SK-N-SH (cell line): ENCODE measurements around the gene PMPCB. TPM values are rescaled to one million over a fixed set of nuclear protein-coding genes. Genes with fewer than 3 reads are reported as not detected.
A peak's percentile ranks its signal among the peaks of the same experiment; 100 is the strongest.

ENCODE experiments used
- CTCF ChIA-PET: fragments of 300-600, 350-600 bp; formaldehyde crosslinking; extraction: SDS; loops from one replicate; lab custom pipeline; 2021; lab: Yijun Ruan, JAX
- POLR2A ChIA-PET: fragments of 350-600 bp; sonication (Branson Sonifier 250); formaldehyde crosslinking; extraction: SDS; loops from one replicate; lab custom pipeline; 2020; ENCODE audit warnings: antibody characterized with exemption, inconsistent platforms; lab: Yijun Ruan, JAX
- DNase-seq: peaks from one replicate; pipeline ENCODE4 v3.0.0; 2012
- H2AFZ ChIP-seq: fragments of 200-600 bp; sonication (generic); 2 replicates; pipeline ENCODE4 v1.8.1; 2016; ENCODE audit warnings: antibody characterized with exemption, mild to moderate bottlenecking, low read depth
- H3F3A ChIP-seq: fragments of 200-600 bp; sonication (generic); replicated peaks from 2 replicates; pipeline ENCODE3; 2016; ENCODE audit warnings: antibody characterized with exemption, mild to moderate bottlenecking; ENCODE audit not compliant: insufficient read depth
- H3K27ac ChIP-seq, 2 experiments: fragments of 200-500 bp in 1 of 2; fragments of 200-600 bp in 1 of 2; sonication (Bioruptor generic) in 1 of 2; sonication (generic), shearing (Covaris generic) in 1 of 2; 2 replicates each; pipeline versions ENCODE4 v1.5.1 to v1.6.1; 2014 to 2016; ENCODE audit warnings: low read depth in 2 of 2, inconsistent platforms in 1 of 2, low read length in 1 of 2, mild to moderate bottlenecking in 1 of 2, mixed read lengths in 1 of 2
- H3K27me3 ChIP-seq: fragments of 200-600 bp; sonication (generic), shearing (Covaris generic); 2 replicates; pipeline ENCODE4 v1.6.1; 2016; ENCODE audit warnings: mixed run types; ENCODE audit not compliant: insufficient read depth
- H3K36me3 ChIP-seq, 2 experiments: fragments of 200-500 bp in 1 of 2; fragments of 200-600 bp in 1 of 2; sonication (Bioruptor generic) in 1 of 2; sonication (generic) in 1 of 2; replicated peaks in 1 of 2; 2 replicates each; pipeline versions ENCODE3 to v1.5.1; 2014 to 2016; ENCODE audit warnings: low read length in 1 of 2, mild to moderate bottlenecking in 1 of 2; ENCODE audit not compliant: insufficient read depth in 2 of 2, control insufficient read depth in 1 of 2
- H3K4me1 ChIP-seq, 2 experiments: fragments of 200-500 bp in 1 of 2; fragments of 200-600 bp in 1 of 2; sonication (Bioruptor generic) in 1 of 2; sonication (generic), shearing (Covaris generic) in 1 of 2; 2 replicates each; pipeline versions ENCODE4 v1.5.1 to v1.6.1; 2014 to 2016; ENCODE audit warnings: low read depth in 1 of 2, low read length in 1 of 2, mixed run types in 1 of 2; ENCODE audit not compliant: insufficient read depth in 2 of 2, control insufficient read depth in 1 of 2
- H3K4me2 ChIP-seq: fragments of 200-600 bp; sonication (generic), shearing (Covaris generic); 2 replicates; pipeline ENCODE4 v1.6.1; 2017; ENCODE audit warnings: mixed run types
- H3K4me3 ChIP-seq, 2 experiments: fragments of 200-500 bp in 1 of 2; fragments of 200-600 bp in 1 of 2; sonication (Bioruptor generic) in 1 of 2; sonication (generic), shearing (Covaris generic) in 1 of 2; 2 replicates each; pipeline versions ENCODE4 v1.5.1 to v1.8.1; 2014 to 2016; ENCODE audit warnings: low read depth in 2 of 2, inconsistent platforms in 1 of 2, low read length in 1 of 2, mild to moderate bottlenecking in 1 of 2, mixed read lengths in 1 of 2, moderate library complexity in 1 of 2
- H3K79me2 ChIP-seq: fragments of 200-600 bp; sonication (generic); 2 replicates; pipeline ENCODE4 v1.8.1; 2017; ENCODE audit warnings: mild to moderate bottlenecking; ENCODE audit not compliant: insufficient read depth
- H3K9ac ChIP-seq: fragments of 200-600 bp; sonication (generic); 2 replicates; pipeline ENCODE4 v1.6.1; 2017; ENCODE audit warnings: mixed run types
- H3K9me2 ChIP-seq: fragments of 200-600 bp; sonication (generic); 2 replicates; pipeline ENCODE4 v1.6.1; 2017; ENCODE audit warnings: mixed run types
- H3K9me3 ChIP-seq: fragments of 200-600 bp; sonication (generic); 2 replicates; pipeline ENCODE4 v1.6.1; 2017; ENCODE audit warnings: mixed run types, mild to moderate bottlenecking, moderate library complexity
- H4K20me1 ChIP-seq: fragments of 200-600 bp; sonication (generic); 2 replicates; pipeline ENCODE4 v1.6.1; 2017; ENCODE audit warnings: mild to moderate bottlenecking, mixed run types; ENCODE audit not compliant: insufficient read depth
- CHD2 ChIP-seq: fragments of 150-350 bp; IDR thresholded peaks from 2 replicates; pipeline ENCODE4 v1.6.1; 2018; ENCODE audit warnings: low read length; ENCODE audit not compliant: partially characterized antibody
- EP300 ChIP-seq, 2 experiments: IDR thresholded peaks; 2 replicates each; pipeline versions ENCODE4 v1.4.0 to v1.6.1; 2012; ENCODE audit warnings: borderline replicate concordance in 1 of 2, low read depth in 1 of 2, low read length in 1 of 2
- EZH2phosphoT487 ChIP-seq: fragments of 200-600 bp; sonication (generic); IDR thresholded peaks from 2 replicates; pipeline ENCODE4 v1.6.1; 2017; ENCODE audit warnings: low read depth, mixed run types, mild to moderate bottlenecking, antibody characterized with exemption, moderate library complexity, borderline replicate concordance
- FOSL2 ChIP-seq: IDR thresholded peaks from 2 replicates; pipeline ENCODE4 v1.4.0; 2012; ENCODE audit warnings: low read depth, mild to moderate bottlenecking, moderate library complexity, borderline replicate concordance
- GABPA ChIP-seq: IDR thresholded peaks from 2 replicates; pipeline ENCODE4 v1.4.0; 2012; ENCODE audit warnings: low read depth, mild to moderate bottlenecking
- GATA2 ChIP-seq: sonication (generic); formaldehyde crosslinking; IDR thresholded peaks from 2 replicates; pipeline ENCODE4 v1.5.0; 2020; ENCODE audit warnings: mild to moderate bottlenecking, missing genetic modification reagents
- JUND ChIP-seq: IDR thresholded peaks from 2 replicates; pipeline ENCODE4 v1.4.0; 2012
- NRF1 ChIP-seq: IDR thresholded peaks from 2 replicates; pipeline ENCODE4 v1.6.1; 2012; ENCODE audit warnings: low read depth, mild to moderate bottlenecking, low read length
- PBX3 ChIP-seq: IDR thresholded peaks from 2 replicates; pipeline ENCODE4; 2012
- POLR2AphosphoS5 ChIP-seq: IDR thresholded peaks from 2 replicates; pipeline ENCODE4 v1.6.1; 2012; ENCODE audit warnings: low read depth, low read length
- RAD21 ChIP-seq: IDR thresholded peaks from 2 replicates; pipeline ENCODE4 v1.6.1; 2012; ENCODE audit warnings: mild to moderate bottlenecking, low read length
- REST ChIP-seq: IDR thresholded peaks from 2 replicates; pipeline ENCODE4 v1.6.1; 2012; ENCODE audit warnings: mild to moderate bottlenecking, low read depth, low read length, moderate library complexity
- TCF12 ChIP-seq: IDR thresholded peaks from 2 replicates; pipeline ENCODE4 v1.4.0; 2012
- TEAD4 ChIP-seq: IDR thresholded peaks from 2 replicates; pipeline ENCODE4 v1.4.0; 2012; ENCODE audit warnings: mild to moderate bottlenecking, borderline replicate concordance; ENCODE audit not compliant: insufficient read depth
- USF2 ChIP-seq: fragments of 150-350 bp; IDR thresholded peaks from 2 replicates; pipeline ENCODE4 v1.6.1; 2017; ENCODE audit warnings: antibody characterized with exemption, low read length, low read depth, borderline replicate concordance
- YY1 ChIP-seq: IDR thresholded peaks from 2 replicates; pipeline ENCODE4 v1.4.0; 2012; ENCODE audit warnings: low read depth, mild to moderate bottlenecking
- ZBTB33 ChIP-seq: IDR thresholded peaks from 2 replicates; pipeline ENCODE4 v1.4.0; 2012; ENCODE audit warnings: low read depth, borderline replicate concordance
- WGBS: methylation state at CpG from one replicate; pipeline ENCODE4 v1.1.6; 2017; ENCODE audit warnings: low lambda C conversion rate; 5-methylcytosine and 5-hydroxymethylcytosine counted together
- polyA plus RNA-seq, 3 experiments: library from polyadenylated mRNA; depleted of rRNA; stranded (reverse); fragments of >200 nt; gene quantifications; 2 replicates each; pipeline ENCODE4 v1.2.3, GENCODE V29; 2012

The PMPCB gene
- polyA plus RNA-seq, 1 of the 3 experiments (the other 2 are of a cell fraction) = 116 TPM

GRCh38 chr7:103316380-103316941 is 19.2 kb downstream of the PMPCB start:
- POLR2A ChIA-PET = interaction anchor here (0.7 kb wide), 1 partner anchor 9 kb away, joined by 3 read pairs; no protein-coding TSS in a partner anchor
- Histone ChIP-seq H3K9me2 (no peaks in the 10 kb centered on the region), H2AFZ (no peak overlapping the region), H3K36me3 (peaks cover 84 to 94% of the 10 kb centered on the region in 2 experiments), H3K79me2 (0 out of 2 replicates have a peak, but pooled peaks cover 3% of the 10 kb centered on the region), H3K4me2 (no peak overlapping the region)
- 98% methylated on average over 2 of the region's 2 CpGs for WGBS
- TF ChIP-seq YY1 = no peak
- no peak for TF ChIP-seq EZH2phosphoT487
- no peak for TF ChIP-seq GATA2 (CRISPR knock-in tag)
- TF ChIP-seq USF2 = no peak
- TF ChIP-seq RAD21 = no peak
- no peak for TF ChIP-seq PBX3
- TF ChIP-seq TEAD4 = no peak
- no peak for TF ChIP-seq EP300 (IDR thresholded peaks at IDR 0.05; ENCODE audit: borderline replicate concordance in 1 of 2, low read depth in 1 of 2, low read length in 1 of 2)
- TF ChIP-seq TCF12 = no peak
- TF ChIP-seq POLR2AphosphoS5 = no peak
- no peak for TF ChIP-seq JUND
- no peak for TF ChIP-seq NRF1
- TF ChIP-seq REST = no peak
- TF ChIP-seq ZBTB33 = no peak
- no peak for TF ChIP-seq CHD2
- TF ChIP-seq GABPA = no peak
- TF ChIP-seq FOSL2 = no peak
- TF ChIP-seq, all 33 proteins: peak for 0
- Histone ChIP-seq H3K4me1 (no peaks in the 10 kb centered on the region; a peak in 1 of 4 replicates), H3K9me3 (no peaks in the 10 kb centered on the region), H3K27ac (peak overlapping the region in 1 of 2 experiments; percentile 11; a peak in 1 of 4 replicates), H3K9ac (no peak overlapping the region), H4K20me1 (no peaks in the 10 kb centered on the region; the same call in 1 of the 2 replicates), H3K4me3 (no peak overlapping the region), H3F3A (peaks cover 47% of the 10 kb centered on the region), H3K27me3 (no peaks in the 10 kb centered on the region)
- DNase-seq = no peak
- CTCF ChIA-PET = interaction anchor here (1.1 to 1.6 kb wide), 3 partner anchors 11 to 91 kb away, joined by 3 read pairs; partner anchors contain the start of gene PMPCB
